HepG2 (cell line): ENCODE measurements around the gene RAD51C. TPM values are rescaled to one million over a fixed set of nuclear protein-coding genes. Genes with fewer than 3 reads are reported as not detected.

ENCODE experiments used
- GZF1 ChIP-seq: sonication (generic); formaldehyde crosslinking; IDR thresholded peaks from 2 replicates; pipeline ENCODE4 v1.5.1; 2020; ENCODE audit warnings: mild to moderate bottlenecking, missing genetic modification reagents
- HHEX ChIP-seq: IDR thresholded peaks from 2 replicates; pipeline ENCODE4 v1.6.1; 2016; ENCODE audit warnings: control low read depth
- KLF15 ChIP-seq: sonication (generic); formaldehyde crosslinking; IDR thresholded peaks from 2 replicates; pipeline ENCODE4 v1.8.1; 2023; ENCODE audit warnings: borderline replicate concordance, mild to moderate bottlenecking, inconsistent platforms, missing genetic modification reagents, mixed read lengths
- NFE2L2 ChIP-seq: fragments of 150-350 bp; IDR thresholded peaks from 2 replicates; pipeline ENCODE4 v1.6.1; 2014; ENCODE audit warnings: low read length
- NR0B2 ChIP-seq: sonication (generic); formaldehyde crosslinking; IDR thresholded peaks from 2 replicates; pipeline ENCODE4 v1.4.0; 2020; ENCODE audit warnings: mild to moderate bottlenecking, missing genetic modification reagents
- PREB ChIP-seq: sonication (generic); formaldehyde crosslinking; IDR thresholded peaks from 2 replicates; pipeline ENCODE4 v1.4.0; 2020; ENCODE audit warnings: missing genetic modification reagents
- SNAPC2 ChIP-seq: sonication (generic); formaldehyde crosslinking; IDR thresholded peaks from 2 replicates; pipeline ENCODE4 v1.8.1; 2022; ENCODE audit warnings: mild to moderate bottlenecking, missing genetic modification reagents
- ZNF18 ChIP-seq: sonication (generic); formaldehyde crosslinking; IDR thresholded peaks from 2 replicates; pipeline ENCODE4 v1.8.0; 2022; ENCODE audit warnings: mild to moderate bottlenecking, missing genetic modification reagents; ENCODE audit not compliant: insufficient replicate concordance
- ZNF251 ChIP-seq: sonication (generic); formaldehyde crosslinking; IDR thresholded peaks from 2 replicates; pipeline ENCODE4 v1.9.0; 2021; ENCODE audit warnings: mild to moderate bottlenecking, missing genetic modification reagents
- ZNF547 ChIP-seq: sonication (generic); formaldehyde crosslinking; IDR thresholded peaks from 2 replicates; pipeline ENCODE4 v1.5.1; 2020; ENCODE audit warnings: mild to moderate bottlenecking, missing genetic modification reagents
- ZNF598 ChIP-seq: sonication (generic); formaldehyde crosslinking; IDR thresholded peaks from 2 replicates; pipeline ENCODE4 v1.5.1; 2020; ENCODE audit warnings: mild to moderate bottlenecking, missing genetic modification reagents, borderline replicate concordance
- ZNF713 ChIP-seq: sonication (generic); formaldehyde crosslinking; IDR thresholded peaks from 2 replicates; pipeline ENCODE4 v1.4.0; 2020; ENCODE audit warnings: mild to moderate bottlenecking, missing genetic modification reagents
- ZNF720 ChIP-seq: sonication (generic); formaldehyde crosslinking; IDR thresholded peaks from 2 replicates; pipeline ENCODE4 v1.4.0; 2020; ENCODE audit warnings: missing genetic modification reagents
- ZNF768 ChIP-seq: sonication (generic); formaldehyde crosslinking; IDR thresholded peaks from 2 replicates; pipeline ENCODE4 v1.4.0; 2020; ENCODE audit warnings: missing genetic modification reagents
- ZZZ3 ChIP-seq: sonication (generic); formaldehyde crosslinking; IDR thresholded peaks from 2 replicates; pipeline ENCODE4 v1.4.0; 2020; ENCODE audit warnings: missing genetic modification reagents, mild to moderate bottlenecking, borderline replicate concordance
- polyA plus RNA-seq, 8 experiments: library from polyadenylated mRNA; depleted of rRNA in 3 of 8; stranded (reverse) in 7 of 8; unstranded in 1 of 8; fragments of >200 nt; fragmentation: Illumina TruSeq in 4 of 8; extraction: Trizol in 4 of 8; gene quantifications; 2 replicates each; pipeline versions ENCODE4 v1.2.1 to v1.2.3, GENCODE V29; 2011 to 2016; ENCODE audit warnings: low read depth in 4 of 8, missing spikeins in 1 of 8, mixed read lengths in 1 of 8; ENCODE audit not compliant: insufficient read depth in 1 of 8
- total RNA-seq, 5 experiments: library from RNA; depleted of rRNA; stranded (reverse); fragments of >200 nt; fragmentation: Illumina TruSeq; extraction: Trizol; gene quantifications; 2 replicates each; pipeline ENCODE4 v1.2.3, GENCODE V29; 2016; ENCODE audit warnings: low read depth in 1 of 5
- TF ChIP-seq, protein P1 (sequence below): sonication (generic); formaldehyde crosslinking; IDR thresholded peaks from 2 replicates; pipeline ENCODE4 v1.8.0; 2022; ENCODE audit warnings: mild to moderate bottlenecking, missing genetic modification reagents, borderline replicate concordance
- TF ChIP-seq, protein P2 (sequence below): sonication (generic); formaldehyde crosslinking; IDR thresholded peaks from 2 replicates; pipeline ENCODE4 v1.4.0; 2020; ENCODE audit warnings: mild to moderate bottlenecking, low read depth, missing genetic modification reagents

RAD51C gene
- total and polyA plus RNA-seq, 2 of the 13 experiments (the other 11 are each of a cell fraction or from before 2014, with no cell fraction given), result 38.5 to 106 TPM

DNA sequence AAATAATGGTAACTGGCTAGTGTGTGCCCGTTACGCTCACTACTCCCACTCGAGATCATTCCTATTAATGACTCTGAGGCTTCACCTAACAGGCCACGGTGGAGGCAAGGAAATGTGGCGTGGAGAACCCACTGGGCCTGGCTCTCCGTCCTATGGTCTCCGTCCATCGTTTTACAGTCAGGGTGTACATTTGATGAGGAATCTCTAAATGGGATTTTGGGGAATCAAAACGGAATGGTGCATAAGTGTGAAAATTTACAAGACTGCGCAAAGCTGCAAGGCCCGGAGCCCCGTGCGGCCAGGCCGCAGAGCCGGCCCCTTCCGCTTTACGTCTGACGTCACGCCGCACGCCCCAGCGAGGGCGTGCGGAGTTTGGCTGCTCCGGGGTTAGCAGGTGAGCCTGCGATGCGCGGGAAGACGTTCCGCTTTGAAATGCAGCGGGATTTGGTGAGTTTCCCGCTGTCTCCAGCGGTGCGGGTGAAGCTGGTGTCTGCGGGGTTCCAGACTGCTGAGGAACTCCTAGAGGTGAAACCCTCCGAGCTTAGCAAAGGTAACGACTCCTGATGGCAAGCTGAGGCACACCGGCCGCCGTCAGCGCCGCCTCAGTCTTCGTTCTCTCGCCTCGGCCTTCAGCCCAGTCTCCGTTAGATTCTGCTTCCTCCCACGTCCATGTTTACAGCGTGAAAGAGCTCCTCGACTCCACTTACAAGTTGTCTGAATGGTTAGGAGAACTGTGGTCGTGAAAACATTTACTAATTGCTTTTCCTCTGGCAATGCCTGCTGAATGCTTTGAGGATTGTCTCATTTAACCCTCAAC lies at the start of gene RAD51C (continued):
- TF ChIP-seq ZNF720 (CRISPR knock-in tag) (peak; percentile 96), ZNF18 (CRISPR knock-in tag) (peak; percentile 86), ZNF547 (CRISPR knock-in tag) (peak; percentile 97), ZNF768 (CRISPR knock-in tag) (peak; percentile 76; the same call in 1 of the 2 replicates), NR0B2 (CRISPR knock-in tag) (peak; percentile 80), GZF1 (CRISPR knock-in tag) (peak; percentile 58; the same call in 1 of the 2 replicates), ZNF598 (CRISPR knock-in tag) (peak; percentile 95), ZNF251 (no peak), ZZZ3 (CRISPR knock-in tag) (peak; percentile 94; the same call in 1 of the 2 replicates), NFE2L2 (no peak), ZNF713 (CRISPR knock-in tag) (no peak), HHEX (no peak), PREB (peak; percentile 66; the same call in 1 of the 2 replicates), SNAPC2 (CRISPR knock-in tag) (peak; percentile 96), KLF15 (CRISPR knock-in tag) (0 out of 2 replicates have a peak, but pooled peaks have one; percentile 51)
- TF ChIP-seq, protein P1, sequence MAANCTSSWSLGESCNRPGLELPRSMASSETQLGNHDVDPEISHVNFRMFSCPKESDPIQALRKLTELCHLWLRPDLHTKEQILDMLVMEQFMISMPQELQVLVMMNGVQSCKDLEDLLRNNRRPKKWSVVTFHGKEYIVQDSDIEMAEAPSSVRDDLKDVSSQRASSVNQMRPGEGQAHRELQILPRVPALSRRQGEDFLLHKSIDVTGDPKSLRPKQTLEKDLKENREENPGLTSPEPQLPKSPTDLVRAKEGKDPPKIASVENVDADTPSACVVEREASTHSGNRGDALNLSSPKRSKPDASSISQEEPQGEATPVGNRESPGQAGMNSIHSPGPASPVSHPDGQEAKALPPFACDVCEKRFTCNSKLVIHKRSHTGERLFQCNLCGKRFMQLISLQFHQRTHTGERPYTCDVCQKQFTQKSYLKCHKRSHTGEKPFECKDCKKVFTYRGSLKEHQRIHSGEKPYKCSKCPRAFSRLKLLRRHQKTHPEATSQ, result peak; percentile 97
- TF ChIP-seq, protein P2, sequence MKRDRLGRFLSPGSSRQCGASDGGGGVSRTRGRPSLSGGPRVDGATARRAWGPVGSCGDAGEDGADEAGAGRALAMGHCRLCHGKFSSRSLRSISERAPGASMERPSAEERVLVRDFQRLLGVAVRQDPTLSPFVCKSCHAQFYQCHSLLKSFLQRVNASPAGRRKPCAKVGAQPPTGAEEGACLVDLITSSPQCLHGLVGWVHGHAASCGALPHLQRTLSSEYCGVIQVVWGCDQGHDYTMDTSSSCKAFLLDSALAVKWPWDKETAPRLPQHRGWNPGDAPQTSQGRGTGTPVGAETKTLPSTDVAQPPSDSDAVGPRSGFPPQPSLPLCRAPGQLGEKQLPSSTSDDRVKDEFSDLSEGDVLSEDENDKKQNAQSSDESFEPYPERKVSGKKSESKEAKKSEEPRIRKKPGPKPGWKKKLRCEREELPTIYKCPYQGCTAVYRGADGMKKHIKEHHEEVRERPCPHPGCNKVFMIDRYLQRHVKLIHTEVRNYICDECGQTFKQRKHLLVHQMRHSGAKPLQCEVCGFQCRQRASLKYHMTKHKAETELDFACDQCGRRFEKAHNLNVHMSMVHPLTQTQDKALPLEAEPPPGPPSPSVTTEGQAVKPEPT, result peak; percentile 82; the same call in 1 of the 2 replicates
